Measurements from ENCODE around the gene HERC3.

HERC3 gene

GRCh38 chr4:88591787-88592599, at the start of gene HERC3:
Gene HERC3, plus strand, starts transcription at chr4:88592480. Its CDS starts 13,344 bp downstream, at chr4:88605824.
- DNase-seq (peak; percentile 90), ATAC-seq (replicated peaks) (peak; percentile 93 to 94)
- Mint-ChIP-seq H3K4me3 (peak within 1 kb of the TSS; percentile 80 to 84), H3K4me1 (peaks cover 13 to 32% of the 10 kb centered on the region in 2 donors), H3K27ac (peak within 1 kb of the TSS; percentile 95), H3K36me3 (peaks cover 0 to 9% of the 10 kb centered on the region in 2 donors), H3K27me3 (no peaks in the 10 kb centered on the region), H3K9me3 (no peaks in the 10 kb centered on the region)

DNA sequence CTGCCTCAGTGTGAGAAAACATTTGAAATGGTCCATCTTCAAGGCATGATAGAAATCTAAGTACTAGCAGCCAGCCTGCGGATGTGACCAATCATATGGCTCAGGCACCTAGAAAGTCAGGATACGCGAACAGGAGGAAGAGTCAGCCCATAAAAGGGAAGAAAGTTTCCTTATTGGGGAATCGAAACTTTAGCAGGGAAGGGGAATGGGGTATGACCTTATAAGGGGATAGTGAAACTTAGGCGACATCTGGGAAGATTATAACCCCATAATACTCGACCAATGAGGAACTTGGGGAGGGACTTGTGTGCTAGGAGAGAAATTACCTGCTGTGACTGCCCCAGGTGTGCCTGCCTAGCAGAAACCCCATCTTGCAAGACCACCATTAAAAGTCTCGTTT, 42.5 kb upstream of the HERC3 start:
- Mint-ChIP-seq H3K27ac (peak overlapping the region; percentile 62), H3K9me3 (peaks cover 0 to 3% of the 10 kb centered on the region in 2 donors)

DNA sequence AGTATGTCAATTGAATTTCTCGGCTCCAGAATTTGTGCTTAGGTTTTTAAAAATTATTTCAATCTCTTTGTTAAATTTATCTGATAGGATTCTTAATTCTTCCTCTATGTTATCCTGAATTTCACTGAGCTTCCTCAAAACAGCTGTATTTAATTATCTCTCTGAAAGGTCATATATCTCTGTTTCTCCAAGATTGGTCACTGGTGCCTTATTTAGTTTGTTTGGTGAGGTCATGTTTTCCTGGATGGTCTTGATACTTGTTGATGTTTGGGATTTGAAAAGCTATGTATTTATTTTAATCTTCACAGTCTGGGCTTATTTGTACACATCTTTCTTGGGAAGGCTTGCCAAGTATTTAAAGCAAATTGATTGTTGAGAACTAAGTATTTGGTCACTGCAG, 24.7 kb upstream of the HERC3 start:
- ATAC-seq (replicated peaks) (no peak), DNase-seq (no peak)

More for the DNA sequence above, 42.5 kb upstream of the HERC3 start:
- ATAC-seq (replicated peaks) (no peak), DNase-seq (no peak)
- H3K4me1 Mint-ChIP-seq = peaks cover 2 to 6% of the 10 kb centered on the region in 2 donors
- H3K36me3 Mint-ChIP-seq = no peaks in the 10 kb centered on the region
- H3K27me3 Mint-ChIP-seq = no peaks in the 10 kb centered on the region
- H3K4me3 Mint-ChIP-seq = no peak overlapping the region

GRCh38 chr4:88570001-88570400, 22.3 kb upstream of the HERC3 start:
- Mint-ChIP-seq H3K4me3 (no peak overlapping the region), H3K9me3 (no peaks in the 10 kb centered on the region), H3K27ac (no peak overlapping the region), H3K36me3 (no peaks in the 10 kb centered on the region), H3K4me1 (no peaks in the 10 kb centered on the region), H3K27me3 (peaks cover 0 to 9% of the 10 kb centered on the region in 2 donors)
- DNase-seq = no peak
- ATAC-seq (replicated peaks) = no peak

More for the DNA sequence above, 24.7 kb upstream of the HERC3 start:
- H3K36me3 Mint-ChIP-seq = no peaks in the 10 kb centered on the region
- H3K4me3 Mint-ChIP-seq = no peak overlapping the region
- no peaks in the 10 kb centered on the region for H3K9me3 Mint-ChIP-seq
- peaks cover 0 to 9% of the 10 kb centered on the region in 2 donors for H3K27me3 Mint-ChIP-seq
- H3K4me1 Mint-ChIP-seq = no peaks in the 10 kb centered on the region
- H3K27ac Mint-ChIP-seq = no peak overlapping the region

- H3K27me3 Mint-ChIP-seq = peaks cover 0 to 9% of the 10 kb centered on the region in 2 donors
- H3K4me3 Mint-ChIP-seq = no peak overlapping the region
- H3K27ac Mint-ChIP-seq = no peak overlapping the region
- H3K4me1 Mint-ChIP-seq = no peaks in the 10 kb centered on the region
- no peak for DNase-seq
- H3K9me3 Mint-ChIP-seq = no peaks in the 10 kb centered on the region
- no peak for ATAC-seq (replicated peaks)
- no peaks in the 10 kb centered on the region for H3K36me3 Mint-ChIP-seq
These were observed 18.9 kb upstream of the HERC3 start for GRCh38 chr4:88573276-88573980.

DNA sequence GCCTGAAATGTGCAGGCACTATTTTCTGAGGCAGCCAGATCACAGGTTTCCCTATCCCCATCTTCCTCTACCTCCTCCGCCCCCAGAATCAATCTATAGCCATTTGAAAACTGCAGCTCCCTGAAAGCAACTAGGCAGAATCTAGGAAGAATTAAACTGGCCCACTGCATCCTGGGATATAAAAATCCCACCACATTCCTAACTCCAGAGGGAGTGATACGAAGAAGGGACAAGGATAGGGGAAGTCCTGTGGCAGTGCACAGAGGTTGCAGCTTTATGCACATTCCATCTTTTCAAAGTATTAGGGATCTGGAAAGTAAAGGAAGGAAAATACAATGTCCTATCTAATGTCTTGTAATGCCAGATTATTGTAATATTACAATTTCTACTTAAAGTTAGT, 18.3 kb upstream of the HERC3 start:
- Mint-ChIP-seq H3K4me1 (no peaks in the 10 kb centered on the region), H3K27me3 (peaks cover 0 to 9% of the 10 kb centered on the region in 2 donors), H3K27ac (no peak overlapping the region), H3K36me3 (no peaks in the 10 kb centered on the region), H3K9me3 (no peaks in the 10 kb centered on the region), H3K4me3 (no peak overlapping the region)
- DNase-seq (no peak), ATAC-seq (replicated peaks) (no peak)

DNA sequence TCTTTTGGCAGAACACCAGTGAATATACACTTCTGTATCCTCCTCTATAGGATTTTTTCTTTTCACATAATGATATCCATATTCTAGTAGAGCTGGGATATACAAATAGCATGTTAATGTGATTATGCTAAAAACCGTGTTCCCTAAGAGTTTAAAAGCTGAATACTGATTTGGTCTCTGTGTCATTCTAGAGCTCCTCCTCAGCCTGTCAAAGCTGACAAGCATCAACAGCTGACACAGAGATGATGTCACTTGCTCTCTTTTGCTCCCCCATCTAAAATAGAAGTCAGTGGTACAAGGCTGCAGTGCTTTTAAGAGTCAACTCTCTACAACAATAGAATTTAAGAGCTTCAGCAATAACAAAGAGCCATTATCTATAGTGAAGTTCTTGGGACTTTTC, 17.1 kb upstream of the HERC3 start:
- H3K36me3 Mint-ChIP-seq = no peaks in the 10 kb centered on the region
- no peak for ATAC-seq (replicated peaks)
- no peak overlapping the region for H3K27ac Mint-ChIP-seq
- no peak overlapping the region for H3K4me3 Mint-ChIP-seq
- H3K4me1 Mint-ChIP-seq = no peaks in the 10 kb centered on the region
- no peak for DNase-seq
- no peaks in the 10 kb centered on the region for H3K9me3 Mint-ChIP-seq
- no peaks in the 10 kb centered on the region for H3K27me3 Mint-ChIP-seq

DNA sequence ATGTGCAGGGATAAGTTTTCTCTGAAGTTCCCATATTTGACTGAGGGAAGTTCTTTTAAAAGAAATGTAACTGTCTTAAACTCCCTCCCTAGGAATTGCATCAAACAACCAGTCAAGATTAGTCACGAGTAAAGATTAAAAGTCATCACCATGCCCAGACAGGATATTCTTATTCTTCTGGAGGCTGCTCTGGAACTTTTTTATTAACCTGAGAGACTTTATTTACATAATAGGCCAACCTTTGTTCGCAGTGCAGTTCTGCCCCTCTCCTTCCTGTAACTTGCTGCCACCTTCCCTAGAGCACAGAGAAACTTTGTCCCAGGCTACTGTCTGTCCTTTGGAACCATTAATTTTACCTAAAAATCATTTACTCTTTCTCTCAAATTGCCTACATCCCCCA, 9.8 kb upstream of the HERC3 start:
- no peaks in the 10 kb centered on the region for H3K27me3 Mint-ChIP-seq
- H3K36me3 Mint-ChIP-seq = no peaks in the 10 kb centered on the region
- H3K4me3 Mint-ChIP-seq = no peak overlapping the region
- no peaks in the 10 kb centered on the region for H3K4me1 Mint-ChIP-seq
- no peak for DNase-seq
- no peaks in the 10 kb centered on the region for H3K9me3 Mint-ChIP-seq
- no peak overlapping the region for H3K27ac Mint-ChIP-seq
- no peak for ATAC-seq (replicated peaks)

DNA sequence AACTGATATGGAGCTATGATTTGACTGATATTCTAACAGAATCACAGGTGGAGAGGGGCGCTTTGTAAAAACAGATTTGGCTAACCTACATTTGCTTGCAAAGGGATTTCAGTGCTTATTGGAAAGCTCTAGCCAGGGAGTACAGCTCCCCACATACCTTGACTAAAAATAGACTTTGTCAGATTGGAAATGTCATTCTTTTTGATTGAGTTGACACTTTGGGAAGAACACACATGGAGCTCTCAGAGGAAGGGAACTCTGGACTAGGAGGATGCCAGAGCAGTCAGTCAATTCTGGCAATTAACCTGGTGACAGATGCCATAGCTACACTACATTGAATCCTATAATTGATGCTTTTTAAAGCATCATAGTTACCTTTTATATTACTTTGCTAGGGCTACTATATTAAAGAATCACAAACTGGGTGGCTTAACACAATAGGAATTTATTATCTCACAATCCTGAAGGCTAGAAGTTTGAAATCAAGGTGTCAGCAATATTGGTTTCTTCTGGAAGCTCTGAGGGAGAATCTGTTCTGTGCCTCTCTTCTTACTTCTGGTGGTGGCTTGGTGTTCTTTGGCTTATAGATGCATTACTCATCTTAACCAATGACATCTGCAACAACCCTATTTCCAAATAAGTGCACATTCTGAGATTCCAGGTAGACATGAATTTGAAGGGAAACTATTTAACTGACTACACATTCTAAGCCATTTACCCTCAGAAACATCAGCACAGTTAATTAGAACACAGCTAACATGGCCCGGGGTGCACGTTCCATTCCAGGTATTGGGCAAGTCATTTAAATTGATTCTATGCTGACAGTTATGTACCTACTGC, 8.4 kb upstream of the HERC3 start:
- H3K27me3 Mint-ChIP-seq = no peaks in the 10 kb centered on the region
- H3K9me3 Mint-ChIP-seq = no peaks in the 10 kb centered on the region
- no peak overlapping the region for H3K4me3 Mint-ChIP-seq
- H3K36me3 Mint-ChIP-seq = no peaks in the 10 kb centered on the region
- ATAC-seq (replicated peaks) = no peak
- DNase-seq = no peak
- H3K27ac Mint-ChIP-seq = no peak overlapping the region
- H3K4me1 Mint-ChIP-seq = no peaks in the 10 kb centered on the region

DNA sequence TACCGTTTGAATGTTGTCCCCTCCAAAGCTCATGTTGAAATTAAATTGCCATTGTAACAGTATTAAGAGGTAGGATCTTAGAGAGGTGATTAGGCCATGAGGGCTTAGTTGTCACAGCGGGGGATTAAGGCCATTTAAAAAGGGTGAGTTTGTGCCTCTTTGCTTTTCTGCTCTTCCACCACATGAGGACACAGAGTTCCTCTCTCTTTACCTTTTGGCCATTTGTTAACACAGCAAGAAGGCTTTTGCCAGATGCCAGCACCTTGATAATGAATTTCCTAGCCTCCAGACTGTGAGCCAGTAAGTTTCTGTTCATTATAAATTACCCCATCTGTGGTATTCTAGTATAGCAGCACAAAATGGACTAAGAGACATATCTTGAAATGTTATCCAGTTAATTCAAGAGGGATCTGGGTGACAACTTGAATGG, 7.8 kb upstream of the HERC3 start:
- Mint-ChIP-seq H3K27ac (no peak overlapping the region), H3K4me3 (no peak overlapping the region), H3K4me1 (no peaks in the 10 kb centered on the region), H3K9me3 (no peaks in the 10 kb centered on the region), H3K27me3 (no peaks in the 10 kb centered on the region), H3K36me3 (no peaks in the 10 kb centered on the region)
- ATAC-seq (replicated peaks) = no peak
- no peak for DNase-seq

DNA sequence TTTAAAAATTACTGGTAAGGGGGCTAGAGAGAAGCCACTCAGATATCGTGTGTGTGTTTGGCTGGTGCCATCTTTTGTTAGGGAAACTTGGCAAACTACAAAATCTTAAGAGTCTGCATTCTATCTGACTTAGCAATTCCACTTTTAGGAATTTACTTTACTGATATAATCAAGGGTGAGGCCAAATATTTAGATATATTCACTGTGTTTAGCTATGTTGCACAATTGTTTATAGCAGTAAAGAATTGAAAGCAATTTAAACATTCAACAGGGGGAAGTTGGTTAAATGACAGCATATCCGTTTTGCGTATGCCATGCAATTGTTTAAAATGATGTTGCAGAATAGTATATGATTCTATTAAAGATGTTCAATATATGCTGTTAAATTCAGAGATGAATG, 6.4 kb upstream of the HERC3 start:
- no peak for ATAC-seq (replicated peaks)

DNA sequence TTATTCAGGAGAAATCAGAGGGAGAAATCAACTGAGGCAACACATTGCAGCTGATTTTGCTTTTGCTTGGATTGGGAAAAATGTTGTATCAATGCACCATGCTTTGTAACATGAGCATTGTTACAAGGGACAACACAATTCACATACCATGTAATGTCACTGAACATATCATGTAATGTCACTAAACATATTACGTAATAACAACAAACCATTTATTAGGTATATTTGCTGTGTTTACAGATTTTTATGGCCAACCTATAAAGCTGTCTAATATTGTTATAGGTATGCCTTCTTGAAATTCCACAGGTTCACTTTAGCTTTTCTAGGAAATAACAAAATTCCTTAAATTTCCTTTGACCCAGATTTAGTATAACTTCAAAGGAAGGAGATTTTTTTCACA, 5.0 kb upstream of the HERC3 start:
- Mint-ChIP-seq H3K9me3 (no peaks in the 10 kb centered on the region), H3K27ac (no peak overlapping the region), H3K36me3 (no peaks in the 10 kb centered on the region), H3K4me3 (no peak overlapping the region), H3K4me1 (peaks cover 0 to 5% of the 10 kb centered on the region in 2 donors), H3K27me3 (no peaks in the 10 kb centered on the region)
- ATAC-seq (replicated peaks) (no peak), DNase-seq (no peak)

More for the DNA sequence above, 6.4 kb upstream of the HERC3 start:
- no peak for DNase-seq
- no peaks in the 10 kb centered on the region for H3K36me3 Mint-ChIP-seq
- no peaks in the 10 kb centered on the region for H3K4me1 Mint-ChIP-seq
- H3K27me3 Mint-ChIP-seq = no peaks in the 10 kb centered on the region
- no peak overlapping the region for H3K27ac Mint-ChIP-seq
- H3K4me3 Mint-ChIP-seq = no peak overlapping the region
- H3K9me3 Mint-ChIP-seq = no peaks in the 10 kb centered on the region

GRCh38 chr4:88592600-88593448, 544 bp downstream of the HERC3 start:
- peak overlapping the region; percentile 95 for H3K27ac Mint-ChIP-seq
- peak; percentile 72 for DNase-seq
- H3K4me1 Mint-ChIP-seq = peaks cover 13 to 38% of the 10 kb centered on the region in 2 donors
- H3K4me3 Mint-ChIP-seq = peak overlapping the region; percentile 80 to 84
- no peaks in the 10 kb centered on the region for H3K9me3 Mint-ChIP-seq
- peak; percentile 84 to 87 for ATAC-seq (replicated peaks)
- H3K27me3 Mint-ChIP-seq = no peaks in the 10 kb centered on the region
- H3K36me3 Mint-ChIP-seq = peaks cover 0 to 9% of the 10 kb centered on the region in 2 donors

Measured in stimulated activated naive B cell treated with anti-CD40 and anti-IgM and Interleukin-4, amounts not matched to agents 10 μg/mL and 1 μg/mL and 100 μg/mL, for 72 hours (primary cell).